ENCODE measurements around the gene XRN1.

XRN1 gene

GRCh38 chr3:142272200-142272891 is 175.5 kb downstream of the XRN1 start:
- no peak for TF ChIP-seq CTCF (IDR thresholded peaks at IDR 0.05; ENCODE audit: low read depth, low read length, missing control alignments)

GRCh38 chr3:142270407-142270806 is 177.4 kb downstream of the XRN1 start:
- TF ChIP-seq CTCF (IDR thresholded peaks at IDR 0.05; ENCODE audit: low read depth, low read length, missing control alignments): no peak
- H3K4me3 ChIP-seq (replicated peaks; ENCODE audit: low read depth, low read length): no peak overlapping the region
- no peak for DNase-seq (ENCODE audit: extremely low read depth, low read depth)

More at GRCh38 chr3:142272200-142272891, 175.5 kb downstream of the XRN1 start:
- H3K4me3 ChIP-seq (replicated peaks; ENCODE audit: low read depth, low read length): no peak overlapping the region
- no peak for DNase-seq (ENCODE audit: extremely low read depth, low read depth)

- H3K4me3 ChIP-seq (replicated peaks; ENCODE audit: low read depth, low read length): no peak overlapping the region
- DNase-seq (ENCODE audit: extremely low read depth, low read depth): no peak
- TF ChIP-seq CTCF (IDR thresholded peaks at IDR 0.05; ENCODE audit: low read depth, low read length, missing control alignments): no peak
Measured at GRCh38 chr3:142269767-142270166, 178.1 kb downstream of the XRN1 start.

- DNase-seq (ENCODE audit: extremely low read depth, low read depth): no peak
- no peak for TF ChIP-seq CTCF (IDR thresholded peaks at IDR 0.05; ENCODE audit: low read depth, low read length, missing control alignments)
- no peak overlapping the region for H3K4me3 ChIP-seq (replicated peaks; ENCODE audit: low read depth, low read length)
Measured at GRCh38 chr3:142268426-142268825, 179.4 kb downstream of the XRN1 start.

GRCh38 chr3:142267269-142267668 is 180.6 kb downstream of the XRN1 start:
- DNase-seq (ENCODE audit: extremely low read depth, low read depth): no peak
- TF ChIP-seq CTCF (IDR thresholded peaks at IDR 0.05; ENCODE audit: low read depth, low read length, missing control alignments): no peak
- no peak overlapping the region for H3K4me3 ChIP-seq (replicated peaks; ENCODE audit: low read depth, low read length)

- no peak overlapping the region for H3K4me3 ChIP-seq (replicated peaks; ENCODE audit: low read depth, low read length)
- no peak for DNase-seq (ENCODE audit: extremely low read depth, low read depth)
- TF ChIP-seq CTCF (IDR thresholded peaks at IDR 0.05; ENCODE audit: low read depth, low read length, missing control alignments): no peak
Measured at GRCh38 chr3:142263112-142263511, 184.7 kb downstream of the XRN1 start.

- TF ChIP-seq CTCF (IDR thresholded peaks at IDR 0.05; ENCODE audit: low read depth, low read length, missing control alignments): no peak
- no peak overlapping the region for H3K4me3 ChIP-seq (replicated peaks; ENCODE audit: low read depth, low read length)
- DNase-seq (ENCODE audit: extremely low read depth, low read depth): no peak
Measured at GRCh38 chr3:142259359-142259758, 188.5 kb downstream of the XRN1 start.

All from HFF-Myc (cell line).